ENCODE results near the gene ADNP.

ADNP gene

DNA sequence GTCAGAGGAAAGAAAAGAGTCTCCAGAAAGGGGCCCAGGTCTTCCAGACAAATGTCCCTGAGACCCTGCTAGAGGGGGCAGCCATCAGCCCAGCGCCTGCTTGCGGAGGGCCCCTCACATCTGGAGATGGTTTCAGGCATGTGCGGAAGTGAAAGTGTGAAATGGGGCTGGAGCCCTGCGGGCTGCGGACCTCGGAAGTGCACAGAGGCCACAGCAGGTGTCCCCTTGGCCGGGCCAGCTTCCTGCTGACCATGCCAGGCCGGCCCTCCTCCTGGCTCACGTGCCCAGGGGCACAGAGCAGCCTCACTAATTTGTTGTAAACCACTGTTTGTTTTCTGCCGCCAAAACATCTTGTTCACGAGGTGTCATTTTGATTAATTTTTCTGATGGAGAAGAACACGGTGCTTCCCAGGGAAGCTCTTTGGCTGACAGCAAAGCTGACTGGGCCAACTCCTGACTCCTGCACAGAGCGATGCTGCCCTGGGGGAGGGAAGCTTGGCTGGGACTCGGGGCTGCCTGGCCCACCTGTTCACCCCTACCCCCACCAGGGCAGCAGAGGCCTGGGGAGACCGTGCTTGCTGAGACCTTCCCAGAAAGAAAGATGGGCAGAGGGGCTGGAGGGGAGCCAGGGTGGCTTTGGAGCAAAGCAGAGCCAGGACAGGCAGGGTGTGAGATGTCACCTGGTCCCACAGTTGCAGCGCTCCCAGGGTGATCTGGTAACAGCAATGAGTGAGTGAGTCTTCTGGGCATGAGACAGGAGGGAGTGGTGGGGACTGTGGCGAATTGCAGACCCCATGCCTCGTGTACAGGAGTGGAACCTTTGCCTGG, 82.2 kb downstream of the ADNP start:
- TF ChIP-seq POLR2A (IDR thresholded peaks at IDR 0.05; ENCODE audit: low read depth, low read length): no peak
- FAIRE-seq: no peak
- no peak for DNase-seq (ENCODE audit: insufficient read length, low spot score)

GRCh38 chr20:50848341-50848808, 82.9 kb downstream of the ADNP start:
- TF ChIP-seq POLR2A (IDR thresholded peaks at IDR 0.05; ENCODE audit: low read depth, low read length): no peak
- FAIRE-seq (no peak), DNase-seq (ENCODE audit: insufficient read length, low spot score) (no peak)

DNA sequence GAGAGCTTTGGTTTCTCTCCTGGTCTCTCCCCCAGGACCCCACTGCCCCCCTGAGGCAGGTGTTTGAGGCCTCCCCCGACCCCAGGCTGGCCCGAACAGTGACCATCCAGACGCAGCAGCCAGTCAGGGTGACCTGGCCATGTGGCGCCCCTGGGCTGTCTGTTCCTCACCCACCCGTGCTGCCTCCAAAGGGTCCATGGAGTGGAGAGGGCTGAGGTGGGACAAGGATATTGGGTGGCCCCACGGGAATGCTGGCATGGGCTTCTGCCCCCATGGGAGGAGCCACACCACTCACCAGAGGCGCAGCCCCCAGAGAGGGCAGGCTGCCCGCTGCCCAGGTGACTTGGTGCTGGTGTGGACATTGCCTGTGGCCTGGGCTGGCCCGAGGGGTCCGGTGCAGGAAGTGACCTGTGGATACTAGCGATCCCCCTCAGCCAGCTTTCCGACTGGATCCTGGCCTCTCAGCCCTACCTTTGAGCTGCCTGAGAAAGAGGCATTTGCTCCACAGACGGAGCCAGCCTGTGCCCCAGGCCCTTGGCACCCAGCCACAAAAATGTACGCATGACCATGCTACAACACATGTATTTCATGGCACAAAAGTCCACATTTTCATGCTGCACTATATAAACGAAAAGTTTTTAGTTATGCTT, 85.5 kb downstream of the ADNP start:
- no peak for TF ChIP-seq POLR2A (IDR thresholded peaks at IDR 0.05; ENCODE audit: low read depth, low read length)
- DNase-seq (ENCODE audit: insufficient read length, low spot score): no peak
- no peak for FAIRE-seq

DNA sequence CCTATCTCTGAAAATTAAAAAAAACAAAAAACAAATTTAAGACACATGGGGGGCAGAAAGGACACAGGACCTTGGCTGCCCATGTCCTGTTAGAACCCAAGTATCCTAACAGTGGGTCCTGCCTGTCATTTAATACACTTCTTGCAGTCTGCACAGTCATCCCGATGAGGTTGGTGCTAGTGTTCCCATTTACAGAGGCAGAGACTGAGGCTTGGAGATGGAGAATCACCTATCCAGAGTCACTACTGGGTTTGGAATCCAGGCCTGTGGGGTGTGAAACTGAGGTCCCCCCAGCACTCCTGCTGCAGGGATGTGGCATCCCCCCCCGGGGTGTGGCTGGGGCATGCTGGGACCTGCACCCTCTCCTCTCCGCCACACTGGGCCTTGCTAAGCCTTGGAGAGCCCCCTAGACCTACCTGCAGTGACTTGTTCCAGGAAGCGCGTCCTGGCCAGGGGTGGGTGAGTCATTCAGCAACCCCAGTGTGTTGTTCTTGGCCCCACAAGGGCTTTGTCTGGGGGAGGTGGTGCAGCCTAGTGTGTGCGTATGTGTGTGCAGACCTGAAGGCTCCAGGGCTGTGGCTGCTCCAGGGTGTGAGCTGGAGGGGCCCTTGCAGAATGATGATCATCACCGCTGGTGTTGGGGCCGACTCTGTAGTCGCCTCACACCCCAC, 86.7 kb downstream of the ADNP start:
- FAIRE-seq: peak; percentile 53
- peak; percentile 95 for DNase-seq (ENCODE audit: insufficient read length, low spot score)
- no peak for TF ChIP-seq POLR2A (IDR thresholded peaks at IDR 0.05; ENCODE audit: low read depth, low read length)

DNA sequence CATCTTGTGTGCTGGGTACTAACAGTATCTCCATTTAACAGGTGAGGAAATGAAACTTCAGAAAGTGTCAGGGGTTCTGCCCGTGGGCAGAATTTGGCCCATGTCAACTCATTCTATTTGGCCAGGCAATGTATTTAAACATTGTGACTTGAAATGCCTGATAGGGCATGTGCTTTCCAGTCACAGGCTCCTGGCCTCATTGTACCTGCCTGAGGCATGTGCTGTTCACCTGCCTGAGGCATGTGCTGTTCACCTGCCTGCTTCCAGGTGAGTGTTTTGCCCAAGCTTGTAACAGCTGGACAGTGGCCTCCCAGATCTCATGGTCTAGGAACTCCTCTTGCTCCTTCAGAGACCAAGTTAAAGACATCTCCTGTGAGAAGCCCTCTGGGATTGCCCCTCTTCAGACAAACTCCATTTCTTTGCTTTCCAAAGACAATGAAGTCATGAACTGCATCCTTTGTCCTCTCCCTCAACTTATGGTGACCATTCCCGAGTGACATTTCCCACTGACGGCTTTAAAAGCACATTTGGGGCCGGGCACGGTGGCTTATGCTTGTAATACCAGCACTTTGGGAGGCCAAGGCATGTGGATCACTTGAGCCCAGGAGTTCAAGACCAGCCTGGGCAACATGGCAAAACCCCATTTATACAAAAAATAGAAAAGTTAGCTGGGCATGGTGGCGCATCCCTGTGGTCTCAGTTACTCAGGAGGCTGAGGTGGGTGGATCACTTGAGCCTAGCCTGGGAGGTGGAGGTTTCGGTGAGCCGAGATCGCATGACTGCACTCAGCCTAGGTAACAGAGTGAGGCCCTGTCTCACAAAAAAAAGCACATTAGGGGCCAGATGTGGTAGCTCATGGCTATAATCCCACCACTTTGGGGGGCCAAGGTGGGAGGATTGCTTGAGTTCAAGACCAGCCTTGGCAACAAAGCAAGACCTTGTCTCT, 87.6 kb downstream of the ADNP start:
- DNase-seq (ENCODE audit: insufficient read length, low spot score) (no peak), FAIRE-seq (no peak)
- no peak for TF ChIP-seq POLR2A (IDR thresholded peaks at IDR 0.05; ENCODE audit: low read depth, low read length)

- FAIRE-seq (no peak), DNase-seq (ENCODE audit: insufficient read length, low spot score) (no peak)
- no peak for TF ChIP-seq POLR2A (IDR thresholded peaks at IDR 0.05; ENCODE audit: low read depth, low read length)
Observed at GRCh38 chr20:50842821-50843220, 88.4 kb downstream of the ADNP start.
